GM12891 (cell line): Measurements from ENCODE around the gene TBC1D1.

Experiments used
- POLR2A ChIP-seq: IDR thresholded peaks from 2 replicates; pipeline ENCODE4 v1.6.1; 2011; ENCODE audit warnings: low read depth, low read length, control low read depth
- POLR2AphosphoS5 ChIP-seq: IDR thresholded peaks from 2 replicates; pipeline ENCODE4 v1.6.1; 2011; ENCODE audit warnings: low read depth, low read length, control low read depth
- POU2F2 ChIP-seq: IDR thresholded peaks from 2 replicates; pipeline ENCODE4 v1.6.1; 2011; ENCODE audit warnings: low read depth, mild to moderate bottlenecking, control low read depth, low read length, moderate library complexity
- SPI1 ChIP-seq: IDR thresholded peaks from 2 replicates; pipeline ENCODE4 v1.6.1; 2011; ENCODE audit warnings: low read depth, low read length, control low read depth
- TAF1 ChIP-seq: IDR thresholded peaks from 2 replicates; pipeline ENCODE4 v1.6.1; 2011; ENCODE audit warnings: low read depth, low read length, control low read depth

GRCh38 chr4:38003628-38004027 lies 112.7 kb downstream of the TBC1D1 start:
- TF ChIP-seq TAF1, result no peak
- no peak for TF ChIP-seq POLR2AphosphoS5
- TF ChIP-seq POLR2A, result no peak
- no peak for TF ChIP-seq SPI1
- no peak for TF ChIP-seq POU2F2
